Measurements from ENCODE around the gene PDGFB.

The PDGFB gene

GRCh38 chr22:39177791-39178190 lies 67.0 kb downstream of the PDGFB start:
- H3K9me3 ChIP-seq (ENCODE audit: control insufficient read depth, low read length) = no peaks in the 10 kb centered on the region
- WGBS, 2 experiments (ENCODE audit: insufficient coverage in 2 of 2) = 96 to 100% methylated on average over 4 to 6 of the region's 9 CpGs
- peak overlapping the region; percentile 97 for H3K27ac ChIP-seq (ENCODE audit: low read depth, low read length, severe bottlenecking)
- no peak overlapping the region for H3K4me3 ChIP-seq (ENCODE audit: extremely low read depth, insufficient read depth, low read length, poor library complexity, severe bottlenecking)
- H3K4me1 ChIP-seq (ENCODE audit: control insufficient read depth, insufficient read depth, low read length, poor library complexity, severe bottlenecking) = peaks cover 41% of the 10 kb centered on the region
- no peaks in the 10 kb centered on the region for H3K36me3 ChIP-seq (ENCODE audit: control insufficient read depth, insufficient read depth, low read length)

- WGBS, 2 experiments (ENCODE audit: insufficient coverage in 2 of 2) = 58 to 85% methylated on average over 2 of the region's 2 CpGs
- peak overlapping the region; percentile 97 for H3K27ac ChIP-seq (ENCODE audit: low read depth, low read length, severe bottlenecking)
- H3K9me3 ChIP-seq (ENCODE audit: control insufficient read depth, low read length) = no peaks in the 10 kb centered on the region
- H3K4me1 ChIP-seq (ENCODE audit: control insufficient read depth, insufficient read depth, low read length, poor library complexity, severe bottlenecking) = peaks cover 41% of the 10 kb centered on the region
- H3K36me3 ChIP-seq (ENCODE audit: control insufficient read depth, insufficient read depth, low read length) = no peaks in the 10 kb centered on the region
- H3K4me3 ChIP-seq (ENCODE audit: extremely low read depth, insufficient read depth, low read length, poor library complexity, severe bottlenecking) = no peak overlapping the region
Observed at GRCh38 chr22:39177456-39177775, 67.4 kb downstream of the PDGFB start.

DNA sequence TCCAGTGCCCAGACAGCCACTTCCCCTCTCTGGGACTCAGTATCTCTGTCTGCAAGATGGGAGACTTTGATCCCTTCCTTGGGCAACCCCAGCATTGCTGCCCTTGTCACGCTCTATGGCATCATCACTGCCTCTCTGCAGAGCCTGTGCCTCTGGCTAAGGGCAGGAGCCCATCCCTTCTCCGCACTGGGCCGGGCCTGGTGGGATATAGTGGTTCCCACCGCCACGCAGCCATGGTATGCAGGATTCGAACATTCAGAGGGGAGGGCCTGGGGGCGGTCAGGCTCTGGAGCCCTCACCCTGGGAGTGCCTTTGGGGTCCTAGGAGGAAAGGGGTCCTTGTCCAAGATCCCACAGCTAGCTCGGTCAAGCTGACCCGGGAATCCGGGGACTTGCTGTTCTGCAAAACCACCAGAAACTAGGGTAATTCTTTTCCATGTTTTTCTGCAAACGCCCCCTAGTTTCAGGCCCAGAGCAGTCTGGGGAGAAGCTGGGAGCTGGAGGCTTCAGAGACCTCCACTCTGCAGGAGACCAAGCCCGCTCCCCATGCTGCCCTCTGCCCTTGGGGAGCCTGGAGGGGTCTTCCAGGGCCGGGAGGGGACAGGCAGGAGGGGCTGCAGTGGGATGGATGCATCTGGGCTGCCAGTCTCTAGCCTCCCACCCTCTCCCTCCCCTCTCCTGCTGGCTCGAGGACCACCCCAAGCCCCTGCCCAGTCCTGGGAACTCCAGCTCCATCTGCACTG lies 67.9 kb downstream of the PDGFB start:
- Histone ChIP-seq H3K36me3 (ENCODE audit: control insufficient read depth, insufficient read depth, low read length) (no peaks in the 10 kb centered on the region), H3K9me3 (ENCODE audit: control insufficient read depth, low read length) (no peaks in the 10 kb centered on the region), H3K4me1 (ENCODE audit: control insufficient read depth, insufficient read depth, low read length, poor library complexity, severe bottlenecking) (peaks cover 44% of the 10 kb centered on the region), H3K4me3 (ENCODE audit: extremely low read depth, insufficient read depth, low read length, poor library complexity, severe bottlenecking) (no peak overlapping the region), H3K27ac (ENCODE audit: low read depth, low read length, severe bottlenecking) (peak overlapping the region; percentile 97)
- WGBS, 2 experiments (ENCODE audit: insufficient coverage in 2 of 2) = 89 to 92% methylated on average over 8 to 10 of the region's 14 CpGs

DNA sequence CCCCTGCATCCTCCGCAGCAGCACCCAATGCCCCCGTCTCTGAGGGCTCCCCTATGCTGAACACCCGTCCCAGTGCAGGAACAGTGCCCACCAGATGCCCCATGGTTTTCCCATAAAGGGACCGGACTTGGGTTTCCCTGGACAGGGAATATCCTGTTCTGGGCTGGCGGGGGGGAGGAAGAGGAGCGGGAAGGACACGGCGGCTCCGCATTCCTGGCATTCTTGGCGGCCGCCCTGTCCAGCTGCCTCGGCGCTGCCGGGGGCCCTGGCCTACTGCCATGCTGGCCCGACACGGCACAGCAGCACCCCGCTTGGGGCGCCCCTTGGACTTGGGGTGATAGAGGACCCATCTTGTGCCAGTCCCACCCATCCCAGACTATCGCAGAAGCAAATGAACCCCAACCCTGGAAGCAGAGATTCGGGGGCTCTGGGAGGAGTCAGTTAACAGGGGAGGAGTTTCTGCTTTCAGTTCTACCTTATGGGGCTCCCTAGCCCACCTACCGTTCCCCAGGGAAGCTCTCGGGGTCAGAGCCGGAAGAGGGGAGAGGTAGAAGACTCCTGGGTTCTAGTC lies 68.6 kb downstream of the PDGFB start:
- no peak overlapping the region for H3K4me3 ChIP-seq (ENCODE audit: extremely low read depth, insufficient read depth, low read length, poor library complexity, severe bottlenecking)
- no peaks in the 10 kb centered on the region for H3K9me3 ChIP-seq (ENCODE audit: control insufficient read depth, low read length)
- H3K36me3 ChIP-seq (ENCODE audit: control insufficient read depth, insufficient read depth, low read length) = no peaks in the 10 kb centered on the region
- 24 to 33% methylated on average over 5 to 10 of the region's 23 CpGs for WGBS, 2 experiments (ENCODE audit: insufficient coverage in 2 of 2)
- H3K4me1 ChIP-seq (ENCODE audit: control insufficient read depth, insufficient read depth, low read length, poor library complexity, severe bottlenecking) = peaks cover 51% of the 10 kb centered on the region
- peak overlapping the region; percentile 97 for H3K27ac ChIP-seq (ENCODE audit: low read depth, low read length, severe bottlenecking)

DNA sequence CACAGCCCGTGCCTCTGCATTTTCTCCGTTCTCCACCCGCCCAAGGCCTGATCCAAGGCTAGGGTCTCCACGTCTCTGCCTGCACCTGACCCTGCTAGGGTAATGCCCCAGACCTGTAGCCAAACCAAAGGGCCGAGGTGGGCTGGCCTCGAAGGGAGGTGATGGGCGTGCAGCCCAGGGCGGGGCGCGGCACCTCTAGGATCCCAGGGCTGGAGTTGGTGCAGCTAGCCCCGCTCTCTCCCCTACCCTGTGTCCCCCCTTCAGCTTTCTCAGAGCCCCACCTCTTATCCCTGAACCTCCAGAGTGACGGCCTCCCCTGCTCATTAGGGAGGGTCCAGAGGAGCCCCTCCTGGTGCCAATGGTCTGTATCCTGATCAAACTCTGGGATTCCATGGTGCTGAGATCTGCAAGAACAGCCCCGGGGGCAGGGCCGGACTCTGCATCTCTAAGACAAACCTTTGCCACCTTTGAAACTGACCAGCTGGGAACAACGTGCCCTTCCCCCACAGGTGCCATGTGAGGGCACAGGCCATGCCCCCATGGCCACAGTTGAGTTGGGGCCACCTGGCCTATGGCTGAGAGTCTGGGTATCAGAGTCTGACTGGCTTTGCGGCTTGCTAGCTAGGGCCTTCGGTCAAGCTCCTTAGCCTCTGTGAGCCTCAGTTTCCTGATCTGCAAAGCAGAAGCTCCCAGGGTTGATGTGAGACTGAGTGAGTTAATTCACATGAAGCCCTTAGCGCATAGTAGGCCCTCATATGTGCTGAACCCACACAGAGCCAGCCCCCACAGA lies 69.2 kb downstream of the PDGFB start:
- H3K4me3 ChIP-seq (ENCODE audit: extremely low read depth, insufficient read depth, low read length, poor library complexity, severe bottlenecking) = no peak overlapping the region
- H3K36me3 ChIP-seq (ENCODE audit: control insufficient read depth, insufficient read depth, low read length) = no peaks in the 10 kb centered on the region
- WGBS, 2 experiments (ENCODE audit: insufficient coverage in 2 of 2) = 74 to 78% methylated on average over 17 to 18 of the region's 18 CpGs
- peak overlapping the region; percentile 97 for H3K27ac ChIP-seq (ENCODE audit: low read depth, low read length, severe bottlenecking)
- no peaks in the 10 kb centered on the region for H3K9me3 ChIP-seq (ENCODE audit: control insufficient read depth, low read length)
- H3K4me1 ChIP-seq (ENCODE audit: control insufficient read depth, insufficient read depth, low read length, poor library complexity, severe bottlenecking) = peaks cover 53% of the 10 kb centered on the region

DNA sequence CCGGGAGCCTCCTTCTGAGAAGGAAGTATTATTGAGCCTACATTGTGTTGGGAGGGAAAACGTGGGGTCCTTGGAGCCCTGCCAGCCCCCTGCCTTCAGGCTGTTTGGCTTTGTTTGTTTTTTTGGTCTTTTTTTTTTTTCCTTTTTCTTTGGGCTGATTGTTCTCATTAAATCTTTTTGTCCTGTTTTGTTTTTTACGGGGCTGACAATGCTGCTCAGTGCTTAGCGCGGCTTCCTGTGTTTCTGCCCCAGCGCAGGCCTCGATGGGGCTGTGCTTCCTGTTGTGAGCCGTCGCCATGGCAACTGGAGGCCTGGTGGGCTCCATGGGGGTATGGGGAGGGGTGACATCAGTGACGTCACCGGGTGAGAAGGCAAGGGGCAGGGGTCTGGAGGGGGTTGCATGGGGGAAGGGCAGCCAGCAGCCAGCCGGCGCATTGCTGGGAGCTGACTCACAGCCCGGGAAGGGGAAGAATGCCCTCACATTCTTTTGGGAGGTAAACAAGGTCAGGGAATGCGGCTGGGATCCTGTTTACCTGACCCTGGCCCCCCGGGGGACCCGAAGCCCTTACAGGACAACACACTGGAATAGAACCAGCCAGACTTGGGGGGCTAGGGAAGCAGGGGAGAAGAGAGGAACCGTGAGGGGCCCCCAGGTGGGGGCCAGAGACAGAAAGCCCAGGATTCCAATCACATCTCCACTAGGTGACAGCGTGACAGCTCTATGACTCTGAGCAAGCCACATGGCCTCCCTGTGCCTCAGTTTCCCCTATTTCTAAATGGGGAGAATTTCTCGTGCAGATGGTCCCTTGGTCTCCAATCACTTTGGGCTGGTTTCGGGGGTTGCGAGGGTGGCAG lies 70.1 kb downstream of the PDGFB start:
- H3K27ac ChIP-seq (ENCODE audit: low read depth, low read length, severe bottlenecking) = peak overlapping the region; percentile 97
- H3K36me3 ChIP-seq (ENCODE audit: control insufficient read depth, insufficient read depth, low read length) = no peaks in the 10 kb centered on the region
- WGBS, 2 experiments (ENCODE audit: insufficient coverage in 2 of 2) = 11 to 15% methylated on average over 15 to 20 of the region's 22 CpGs
- no peak overlapping the region for H3K4me3 ChIP-seq (ENCODE audit: extremely low read depth, insufficient read depth, low read length, poor library complexity, severe bottlenecking)
- H3K9me3 ChIP-seq (ENCODE audit: control insufficient read depth, low read length) = no peaks in the 10 kb centered on the region
- H3K4me1 ChIP-seq (ENCODE audit: control insufficient read depth, insufficient read depth, low read length, poor library complexity, severe bottlenecking) = peaks cover 53% of the 10 kb centered on the region

DNA sequence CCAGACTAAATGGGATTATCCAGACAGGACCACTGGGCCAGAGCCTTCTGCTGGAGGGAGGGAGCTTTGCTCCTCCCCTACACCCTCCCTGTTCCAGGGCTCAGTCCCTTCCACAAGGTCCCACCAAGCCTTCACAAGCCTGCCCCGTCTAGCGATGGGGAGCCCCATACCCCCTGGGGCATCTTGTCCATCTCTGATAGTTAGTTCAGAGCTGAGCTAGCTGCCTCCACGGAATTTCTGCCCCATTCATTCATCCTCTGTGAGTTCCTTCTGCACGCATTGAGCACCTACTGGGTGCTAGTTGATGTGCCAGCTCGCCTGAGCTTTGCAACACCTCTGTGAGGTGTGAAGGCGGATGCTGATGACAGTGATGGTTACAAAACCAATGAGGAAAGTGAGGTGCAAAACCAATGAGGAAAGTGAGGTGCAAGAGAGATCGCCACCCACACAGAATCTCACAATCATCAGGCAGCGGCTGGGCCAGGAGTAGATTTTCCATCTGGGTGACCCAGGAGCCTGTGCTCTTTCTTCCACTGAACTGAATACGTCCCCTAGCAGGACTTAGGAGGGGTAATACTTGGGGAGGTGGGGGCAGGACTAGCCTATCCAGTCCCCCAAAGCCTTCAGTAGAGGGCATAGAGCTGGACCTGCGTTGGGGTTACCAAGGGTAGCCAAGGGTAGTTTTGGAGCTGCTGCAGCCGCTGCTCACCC lies 70.8 kb downstream of the PDGFB start:
- peak overlapping the region; percentile 97 for H3K27ac ChIP-seq (ENCODE audit: low read depth, low read length, severe bottlenecking)
- peaks cover 53% of the 10 kb centered on the region for H3K4me1 ChIP-seq (ENCODE audit: control insufficient read depth, insufficient read depth, low read length, poor library complexity, severe bottlenecking)
- H3K4me3 ChIP-seq (ENCODE audit: extremely low read depth, insufficient read depth, low read length, poor library complexity, severe bottlenecking) = no peak overlapping the region
- H3K36me3 ChIP-seq (ENCODE audit: control insufficient read depth, insufficient read depth, low read length) = no peaks in the 10 kb centered on the region
- 60 to 77% methylated on average over 6 of the region's 11 CpGs for WGBS, 2 experiments (ENCODE audit: insufficient coverage in 2 of 2)
- H3K9me3 ChIP-seq (ENCODE audit: control insufficient read depth, low read length) = no peaks in the 10 kb centered on the region

All from mesodermal cell (in vitro differentiated cells).